OCI-LY1 (cell line): ENCODE data around the gene RGS14.

Source experiments
- EZH2 ChIP-seq: fragments of 200-600 bp; sonication (generic), shearing (Covaris generic); IDR thresholded peaks from 2 replicates; pipeline ENCODE4 v1.8.0; 2017; ENCODE audit warnings: borderline replicate concordance, mixed run types, mild to moderate bottlenecking, antibody characterized with exemption, low read length, moderate library complexity, mixed read lengths
- TF ChIP-seq, protein P1 (sequence below): fragments of 200-600 bp; sonication (generic), shearing (Covaris generic); IDR thresholded peaks from 2 replicates; pipeline ENCODE4 v1.5.1; 2017; ENCODE audit warnings: mild to moderate bottlenecking, antibody characterized with exemption, low read length, moderate library complexity, mixed read lengths

DNA sequence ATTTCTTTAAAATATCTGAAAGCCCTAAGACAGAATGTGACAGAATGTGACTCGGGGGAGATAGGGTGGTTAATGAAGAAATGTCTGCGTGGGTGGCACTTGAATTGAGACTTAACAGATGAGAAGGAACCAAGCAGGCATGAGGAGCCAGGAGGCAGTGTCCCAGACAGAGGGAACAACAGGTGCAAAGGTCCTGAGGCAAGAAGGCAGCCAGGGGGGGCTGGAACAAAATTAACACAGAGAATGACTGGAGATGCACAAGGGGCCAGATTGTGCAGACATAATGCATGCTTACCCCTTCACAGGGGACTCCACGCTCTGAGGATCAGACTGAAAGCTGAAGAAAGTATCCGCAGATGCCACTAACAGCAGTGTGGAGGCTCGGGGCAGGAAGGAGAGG lies 8.0 kb upstream of the RGS14 start:
- TF ChIP-seq, protein P1, sequence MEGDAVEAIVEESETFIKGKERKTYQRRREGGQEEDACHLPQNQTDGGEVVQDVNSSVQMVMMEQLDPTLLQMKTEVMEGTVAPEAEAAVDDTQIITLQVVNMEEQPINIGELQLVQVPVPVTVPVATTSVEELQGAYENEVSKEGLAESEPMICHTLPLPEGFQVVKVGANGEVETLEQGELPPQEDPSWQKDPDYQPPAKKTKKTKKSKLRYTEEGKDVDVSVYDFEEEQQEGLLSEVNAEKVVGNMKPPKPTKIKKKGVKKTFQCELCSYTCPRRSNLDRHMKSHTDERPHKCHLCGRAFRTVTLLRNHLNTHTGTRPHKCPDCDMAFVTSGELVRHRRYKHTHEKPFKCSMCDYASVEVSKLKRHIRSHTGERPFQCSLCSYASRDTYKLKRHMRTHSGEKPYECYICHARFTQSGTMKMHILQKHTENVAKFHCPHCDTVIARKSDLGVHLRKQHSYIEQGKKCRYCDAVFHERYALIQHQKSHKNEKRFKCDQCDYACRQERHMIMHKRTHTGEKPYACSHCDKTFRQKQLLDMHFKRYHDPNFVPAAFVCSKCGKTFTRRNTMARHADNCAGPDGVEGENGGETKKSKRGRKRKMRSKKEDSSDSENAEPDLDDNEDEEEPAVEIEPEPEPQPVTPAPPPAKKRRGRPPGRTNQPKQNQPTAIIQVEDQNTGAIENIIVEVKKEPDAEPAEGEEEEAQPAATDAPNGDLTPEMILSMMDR = no peak
- no peak for TF ChIP-seq EZH2
